Ishikawa (cell line): ENCODE measurements around the gene NEK7.

Experiments used
- CEBPB ChIP-seq: IDR thresholded peaks from 2 replicates; pipeline ENCODE4 v1.6.1; 2012
- CREB1 ChIP-seq: IDR thresholded peaks from 2 replicates; pipeline ENCODE4 v1.6.1; 2012; ENCODE audit warnings: low read depth
- EGR1 ChIP-seq: IDR thresholded peaks from 2 replicates; pipeline ENCODE4 v1.6.1; 2012
- EP300 ChIP-seq: IDR thresholded peaks from 2 replicates; pipeline ENCODE4 v1.6.1; 2012; ENCODE audit warnings: borderline replicate concordance
- FOXM1 ChIP-seq: IDR thresholded peaks from 2 replicates; pipeline ENCODE4 v1.6.1; 2012; ENCODE audit warnings: low read depth, borderline replicate concordance
- MAX ChIP-seq: IDR thresholded peaks from 2 replicates; pipeline ENCODE4 v1.6.1; 2012
- NFIC ChIP-seq: IDR thresholded peaks from 2 replicates; pipeline ENCODE4 v1.6.1; 2012
- RAD21 ChIP-seq: IDR thresholded peaks from 2 replicates; pipeline ENCODE4 v1.6.1; 2012; ENCODE audit warnings: low read depth
- TAF1 ChIP-seq: IDR thresholded peaks from 2 replicates; pipeline ENCODE4 v1.6.1; 2012; ENCODE audit warnings: low read depth, mild to moderate bottlenecking
- TCF12 ChIP-seq: IDR thresholded peaks from 2 replicates; pipeline ENCODE4 v1.6.1; 2012; ENCODE audit warnings: low read depth
- TEAD4 ChIP-seq: IDR thresholded peaks from 2 replicates; pipeline ENCODE4 v1.6.1; 2012
- YY1 ChIP-seq: IDR thresholded peaks from 2 replicates; pipeline ENCODE4 v1.6.1; 2012; ENCODE audit warnings: low read depth
- ZBTB7A ChIP-seq: IDR thresholded peaks from 2 replicates; pipeline ENCODE4 v1.6.1; 2012; ENCODE audit warnings: low read depth
- TF ChIP-seq, protein P1 (sequence below): IDR thresholded peaks from 2 replicates; pipeline ENCODE4 v1.6.1; 2012; ENCODE audit warnings: low read depth, mild to moderate bottlenecking
- TF ChIP-seq, protein P2 (sequence below): IDR thresholded peaks from 2 replicates; pipeline ENCODE4 v1.6.1; 2012

The NEK7 gene

DNA sequence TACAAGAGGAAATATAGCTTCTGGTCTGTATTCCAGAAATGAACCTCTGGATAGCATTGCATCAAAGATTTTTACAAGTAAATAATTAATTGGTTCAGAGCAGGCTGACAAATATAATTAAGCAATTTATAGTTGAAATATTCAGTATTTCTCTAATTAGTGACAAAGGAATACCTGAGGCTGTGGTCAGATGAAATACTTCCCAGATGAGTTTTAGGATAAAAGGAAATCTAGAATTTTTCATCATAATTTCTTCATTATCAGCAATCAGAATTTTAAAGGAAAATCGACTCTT, 112.8 kb downstream of the NEK7 start:
- TF ChIP-seq MAX = no peak
- TF ChIP-seq, protein P1, sequence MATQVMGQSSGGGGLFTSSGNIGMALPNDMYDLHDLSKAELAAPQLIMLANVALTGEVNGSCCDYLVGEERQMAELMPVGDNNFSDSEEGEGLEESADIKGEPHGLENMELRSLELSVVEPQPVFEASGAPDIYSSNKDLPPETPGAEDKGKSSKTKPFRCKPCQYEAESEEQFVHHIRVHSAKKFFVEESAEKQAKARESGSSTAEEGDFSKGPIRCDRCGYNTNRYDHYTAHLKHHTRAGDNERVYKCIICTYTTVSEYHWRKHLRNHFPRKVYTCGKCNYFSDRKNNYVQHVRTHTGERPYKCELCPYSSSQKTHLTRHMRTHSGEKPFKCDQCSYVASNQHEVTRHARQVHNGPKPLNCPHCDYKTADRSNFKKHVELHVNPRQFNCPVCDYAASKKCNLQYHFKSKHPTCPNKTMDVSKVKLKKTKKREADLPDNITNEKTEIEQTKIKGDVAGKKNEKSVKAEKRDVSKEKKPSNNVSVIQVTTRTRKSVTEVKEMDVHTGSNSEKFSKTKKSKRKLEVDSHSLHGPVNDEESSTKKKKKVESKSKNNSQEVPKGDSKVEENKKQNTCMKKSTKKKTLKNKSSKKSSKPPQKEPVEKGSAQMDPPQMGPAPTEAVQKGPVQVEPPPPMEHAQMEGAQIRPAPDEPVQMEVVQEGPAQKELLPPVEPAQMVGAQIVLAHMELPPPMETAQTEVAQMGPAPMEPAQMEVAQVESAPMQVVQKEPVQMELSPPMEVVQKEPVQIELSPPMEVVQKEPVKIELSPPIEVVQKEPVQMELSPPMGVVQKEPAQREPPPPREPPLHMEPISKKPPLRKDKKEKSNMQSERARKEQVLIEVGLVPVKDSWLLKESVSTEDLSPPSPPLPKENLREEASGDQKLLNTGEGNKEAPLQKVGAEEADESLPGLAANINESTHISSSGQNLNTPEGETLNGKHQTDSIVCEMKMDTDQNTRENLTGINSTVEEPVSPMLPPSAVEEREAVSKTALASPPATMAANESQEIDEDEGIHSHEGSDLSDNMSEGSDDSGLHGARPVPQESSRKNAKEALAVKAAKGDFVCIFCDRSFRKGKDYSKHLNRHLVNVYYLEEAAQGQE = no peak
- no peak for TF ChIP-seq ZBTB7A
- TF ChIP-seq, protein P2, sequence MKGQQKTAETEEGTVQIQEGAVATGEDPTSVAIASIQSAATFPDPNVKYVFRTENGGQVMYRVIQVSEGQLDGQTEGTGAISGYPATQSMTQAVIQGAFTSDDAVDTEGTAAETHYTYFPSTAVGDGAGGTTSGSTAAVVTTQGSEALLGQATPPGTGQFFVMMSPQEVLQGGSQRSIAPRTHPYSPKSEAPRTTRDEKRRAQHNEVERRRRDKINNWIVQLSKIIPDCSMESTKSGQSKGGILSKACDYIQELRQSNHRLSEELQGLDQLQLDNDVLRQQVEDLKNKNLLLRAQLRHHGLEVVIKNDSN = no peak
- no peak for TF ChIP-seq FOXM1

DNA sequence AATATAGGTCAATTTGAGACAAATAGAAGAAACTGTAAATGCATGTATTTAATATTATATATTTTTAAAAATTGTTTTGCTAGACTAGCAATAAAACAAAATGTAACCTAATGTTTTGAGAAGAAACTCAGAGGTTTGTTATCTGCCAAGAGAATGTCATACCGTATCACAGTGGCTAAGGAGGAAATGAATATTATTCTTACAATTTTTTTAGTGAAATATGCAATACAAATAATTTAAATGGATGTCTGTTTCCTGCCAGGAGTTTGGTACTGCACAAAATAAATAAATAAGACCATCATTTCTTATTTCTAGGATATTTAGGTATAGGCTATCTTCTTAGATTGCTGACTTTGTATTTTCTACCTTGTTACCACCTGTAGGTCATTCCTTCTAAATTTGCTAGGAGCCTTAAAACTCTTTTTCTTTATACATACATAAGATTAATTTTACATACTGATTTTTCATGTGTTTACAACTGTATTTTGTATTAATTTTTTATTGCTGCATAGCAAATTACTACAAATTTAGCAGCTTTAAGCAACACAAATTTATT, 113.6 kb downstream of the NEK7 start:
- TF ChIP-seq EGR1 (no peak), CREB1 (no peak), MAX (no peak)

GRCh38 chr1:198271467-198271866, 114.7 kb downstream of the NEK7 start:
- TF ChIP-seq, protein P1 = no peak
- TF ChIP-seq TEAD4 = no peak
- no peak for TF ChIP-seq EP300
- no peak for TF ChIP-seq RAD21
- TF ChIP-seq ZBTB7A = no peak
- no peak for TF ChIP-seq NFIC
- no peak for TF ChIP-seq TCF12
- TF ChIP-seq TAF1 = no peak
- TF ChIP-seq YY1 = no peak
- no peak for TF ChIP-seq FOXM1
- TF ChIP-seq CEBPB = no peak
- no peak for TF ChIP-seq CREB1
- no peak for TF ChIP-seq EGR1
- no peak for TF ChIP-seq MAX
- TF ChIP-seq, protein P2 = no peak

GRCh38 chr1:198272492-198272891, 115.7 kb downstream of the NEK7 start:
- TF ChIP-seq NFIC (no peak), FOXM1 (no peak), ZBTB7A (no peak), CREB1 (no peak)

DNA sequence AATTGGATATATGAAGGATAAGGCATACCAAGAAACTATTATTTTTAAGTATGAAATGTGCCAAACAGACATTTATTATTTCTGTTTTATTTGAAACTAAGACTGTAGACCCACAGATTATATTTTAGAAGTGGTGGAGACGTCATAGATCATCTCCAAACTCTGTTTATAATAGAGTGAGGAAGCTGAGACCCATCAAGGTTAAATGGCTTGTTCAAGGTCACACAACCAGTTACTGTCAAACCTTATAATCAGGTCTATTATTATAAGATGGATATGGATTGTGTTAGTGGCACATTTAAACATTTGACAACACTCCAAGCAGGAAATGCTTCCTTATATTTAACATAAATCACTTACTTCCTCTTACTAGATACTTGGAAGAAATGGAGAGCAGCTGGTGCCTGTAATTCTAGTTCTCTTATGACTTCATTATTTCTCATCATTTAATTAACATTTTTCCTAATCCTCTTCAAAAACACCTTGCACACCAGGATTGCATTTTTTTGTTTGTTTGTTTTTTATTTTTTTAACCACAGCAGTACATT, 117.0 kb downstream of the NEK7 start:
- no peak for TF ChIP-seq CREB1
- TF ChIP-seq TAF1 = no peak
- no peak for TF ChIP-seq MAX
- TF ChIP-seq FOXM1 = no peak
- no peak for TF ChIP-seq TEAD4
- TF ChIP-seq, protein P2 = no peak
- no peak for TF ChIP-seq CEBPB

- TF ChIP-seq CREB1 (no peak), ZBTB7A (no peak), MAX (no peak), FOXM1 (no peak), TCF12 (no peak), YY1 (no peak), EGR1 (no peak), CEBPB (no peak), TAF1 (no peak), EP300 (no peak), NFIC (no peak)
- TF ChIP-seq, protein P2 = no peak
Measured at GRCh38 chr1:198275597-198275996, 118.8 kb downstream of the NEK7 start.
